NCI-H69 (cell line): Measurements from ENCODE around the gene CAMKK2.
"Not testable (repeated sequence)": the region's sequence is repeated elsewhere in the genome, so short reads cannot be mapped to it uniquely, and the experiment has no call there.

Experiments
- DNase-seq: peaks from one replicate; lab custom pipeline; 2025; lab: John Stamatoyannopoulos, UW

CAMKK2 gene

GRCh38 chr12:121223292-121224285, 72.9 kb downstream of the CAMKK2 start:
- DNase-seq: peak; percentile 46

- DNase-seq: no peak
Observed at GRCh38 chr12:121222847-121223246, 73.7 kb downstream of the CAMKK2 start.

GRCh38 chr12:121219353-121219986, 77.0 kb downstream of the CAMKK2 start:
- no peak for DNase-seq

- DNase-seq: peak; percentile 57
Observed at GRCh38 chr12:121218588-121219352, 77.7 kb downstream of the CAMKK2 start.

GRCh38 chr12:121217761-121218160, 78.7 kb downstream of the CAMKK2 start:
- no peak for DNase-seq

GRCh38 chr12:121217063-121217462, 79.4 kb downstream of the CAMKK2 start:
- DNase-seq: no peak

- no peak for DNase-seq
Observed at GRCh38 chr12:121216102-121216501, 80.4 kb downstream of the CAMKK2 start.

GRCh38 chr12:121214855-121215745, 81.4 kb downstream of the CAMKK2 start:
- DNase-seq: no peak

- DNase-seq: no peak
Observed at GRCh38 chr12:121214166-121214777, 82.2 kb downstream of the CAMKK2 start.

GRCh38 chr12:121212875-121213274, 83.6 kb downstream of the CAMKK2 start:
- DNase-seq: no peak

GRCh38 chr12:121209624-121210572, 86.6 kb downstream of the CAMKK2 start, which contains the start of gene P2RX4:
P2RX4 (plus strand) TSS chr12:121210129; CDS start chr12:121210165, 36 bp downstream.
- DNase-seq: peak; percentile 90

GRCh38 chr12:121209221-121209620, 87.3 kb downstream of the CAMKK2 start:
- DNase-seq: no peak

- not testable (repeated sequence) for DNase-seq
Observed at GRCh38 chr12:121208571-121208970, 87.9 kb downstream of the CAMKK2 start.

GRCh38 chr12:121205491-121205890, 91.0 kb downstream of the CAMKK2 start:
- peak; percentile 25 for DNase-seq

- no peak for DNase-seq
Observed at GRCh38 chr12:121203482-121203881, 93.0 kb downstream of the CAMKK2 start.

GRCh38 chr12:121202407-121203355, 93.8 kb downstream of the CAMKK2 start:
- DNase-seq: peak; percentile 96

- DNase-seq: not testable (repeated sequence)
Observed at GRCh38 chr12:121201140-121201539, 95.4 kb downstream of the CAMKK2 start.

- DNase-seq: no peak
Observed at GRCh38 chr12:121198949-121199348, 97.6 kb downstream of the CAMKK2 start.
